GM12874 (cell line): Measurements from ENCODE around the gene CORO2A.

Experiments used
- TF ChIP-seq, protein P1 (sequence below): IDR thresholded peaks from 2 replicates; pipeline ENCODE4 v1.5.1; 2011; ENCODE audit warnings: low read depth, mild to moderate bottlenecking, control low read depth, low read length, moderate library complexity; ENCODE audit not compliant: insufficient read depth

The CORO2A gene

DNA sequence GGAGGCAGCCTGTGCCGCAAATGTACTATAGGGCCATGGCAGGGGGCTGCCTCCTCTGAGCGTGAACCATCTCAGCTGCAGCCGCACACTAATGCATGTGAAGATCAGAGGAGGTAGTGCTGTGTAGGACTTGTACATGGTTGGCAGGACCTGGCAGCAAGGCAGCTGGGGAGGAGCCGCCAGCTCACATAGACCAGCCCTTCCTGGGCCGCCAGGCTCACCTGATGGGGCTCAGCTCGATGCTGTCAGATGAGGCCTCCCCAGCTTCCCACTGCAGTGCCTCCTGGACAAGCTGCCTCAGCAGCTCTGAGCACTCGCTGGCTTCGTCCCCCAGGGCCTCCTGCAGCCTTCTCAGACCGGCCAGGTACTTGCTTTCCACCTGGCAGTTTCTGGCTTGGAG, 18.0 kb upstream of the CORO2A start:
- TF ChIP-seq, protein P1, sequence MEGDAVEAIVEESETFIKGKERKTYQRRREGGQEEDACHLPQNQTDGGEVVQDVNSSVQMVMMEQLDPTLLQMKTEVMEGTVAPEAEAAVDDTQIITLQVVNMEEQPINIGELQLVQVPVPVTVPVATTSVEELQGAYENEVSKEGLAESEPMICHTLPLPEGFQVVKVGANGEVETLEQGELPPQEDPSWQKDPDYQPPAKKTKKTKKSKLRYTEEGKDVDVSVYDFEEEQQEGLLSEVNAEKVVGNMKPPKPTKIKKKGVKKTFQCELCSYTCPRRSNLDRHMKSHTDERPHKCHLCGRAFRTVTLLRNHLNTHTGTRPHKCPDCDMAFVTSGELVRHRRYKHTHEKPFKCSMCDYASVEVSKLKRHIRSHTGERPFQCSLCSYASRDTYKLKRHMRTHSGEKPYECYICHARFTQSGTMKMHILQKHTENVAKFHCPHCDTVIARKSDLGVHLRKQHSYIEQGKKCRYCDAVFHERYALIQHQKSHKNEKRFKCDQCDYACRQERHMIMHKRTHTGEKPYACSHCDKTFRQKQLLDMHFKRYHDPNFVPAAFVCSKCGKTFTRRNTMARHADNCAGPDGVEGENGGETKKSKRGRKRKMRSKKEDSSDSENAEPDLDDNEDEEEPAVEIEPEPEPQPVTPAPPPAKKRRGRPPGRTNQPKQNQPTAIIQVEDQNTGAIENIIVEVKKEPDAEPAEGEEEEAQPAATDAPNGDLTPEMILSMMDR, result no peak

DNA sequence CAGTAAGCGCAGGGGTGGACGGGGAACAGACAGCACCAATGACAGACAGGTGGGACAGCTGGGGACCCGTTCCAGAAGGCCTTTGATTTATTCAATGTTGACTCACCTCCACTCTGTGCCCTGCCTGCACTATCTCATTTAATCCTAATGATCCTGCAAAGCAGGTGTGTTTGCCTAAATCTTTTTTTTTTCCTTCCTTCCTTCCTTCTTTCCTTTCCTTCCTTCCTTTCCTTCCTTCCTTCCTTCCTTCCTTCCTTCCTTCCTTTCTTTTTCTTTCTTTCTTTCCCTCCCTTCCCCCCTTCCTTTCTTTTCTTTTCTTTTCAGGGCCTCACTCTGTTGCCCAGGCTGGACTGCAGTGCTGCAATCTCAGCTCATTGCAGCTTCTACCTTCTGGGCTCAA, 17.1 kb upstream of the CORO2A start:
- TF ChIP-seq, protein P1, result no peak

DNA sequence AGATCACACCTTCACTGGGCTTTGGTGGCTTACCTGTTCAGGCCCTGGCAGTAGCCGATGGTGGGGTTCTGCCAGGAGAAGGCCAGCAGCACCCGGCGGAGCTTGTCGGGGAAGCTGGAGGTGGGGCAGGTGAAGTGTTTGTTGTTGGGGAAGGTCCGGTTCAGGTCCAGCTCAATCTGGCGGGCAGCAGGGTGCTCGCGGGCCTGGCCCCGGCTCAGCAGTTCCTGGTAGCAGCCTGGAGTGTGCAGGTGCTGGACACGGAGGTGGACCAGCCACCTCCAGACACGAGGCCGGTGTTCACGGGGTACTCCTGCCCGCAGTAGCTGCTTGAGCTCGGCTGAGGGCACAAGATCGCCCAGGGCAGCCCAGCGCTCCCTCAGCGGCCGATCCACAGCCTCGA, 16.2 kb upstream of the CORO2A start:
- TF ChIP-seq, protein P1, result no peak

DNA sequence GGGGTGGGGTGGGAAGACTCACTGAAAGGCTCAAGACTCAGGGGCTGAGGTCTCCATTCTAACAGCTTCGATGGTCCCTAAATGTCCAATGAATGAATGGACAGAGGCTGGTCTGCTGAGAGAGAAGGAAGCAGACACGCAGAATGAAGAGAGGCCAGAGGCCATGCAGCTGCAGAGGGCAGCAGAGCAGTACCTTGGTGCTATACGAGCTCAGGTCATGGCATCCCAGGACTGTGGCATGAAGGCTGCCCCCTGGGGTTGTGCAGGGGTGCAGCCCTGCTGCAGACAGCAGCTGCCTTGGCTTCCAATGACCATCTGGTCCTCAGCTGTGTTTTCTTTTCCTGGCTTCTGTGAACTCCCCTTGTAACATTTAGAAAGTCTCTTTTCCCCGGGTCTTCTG, 15.2 kb upstream of the CORO2A start:
- TF ChIP-seq, protein P1, result no peak

DNA sequence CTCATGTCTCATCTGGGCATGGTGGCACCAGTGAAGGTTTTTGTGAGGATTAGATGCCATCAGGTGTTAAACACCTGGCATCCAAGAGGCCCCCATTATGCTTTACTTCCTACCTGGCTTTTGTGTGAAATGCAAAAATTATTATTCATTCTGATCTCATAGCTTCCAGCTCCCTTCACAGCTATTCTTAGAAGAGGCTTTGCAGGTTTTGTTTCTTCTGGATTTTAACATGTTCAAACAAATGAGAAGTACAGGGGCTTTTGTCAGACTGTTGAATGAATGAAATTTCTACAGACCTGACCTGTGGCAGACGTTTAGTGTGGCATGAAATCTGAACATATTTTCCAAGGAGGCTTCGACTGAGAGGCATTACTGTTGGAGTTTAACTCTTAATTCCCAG, 14.3 kb upstream of the CORO2A start:
- TF ChIP-seq, protein P1, result no peak

DNA sequence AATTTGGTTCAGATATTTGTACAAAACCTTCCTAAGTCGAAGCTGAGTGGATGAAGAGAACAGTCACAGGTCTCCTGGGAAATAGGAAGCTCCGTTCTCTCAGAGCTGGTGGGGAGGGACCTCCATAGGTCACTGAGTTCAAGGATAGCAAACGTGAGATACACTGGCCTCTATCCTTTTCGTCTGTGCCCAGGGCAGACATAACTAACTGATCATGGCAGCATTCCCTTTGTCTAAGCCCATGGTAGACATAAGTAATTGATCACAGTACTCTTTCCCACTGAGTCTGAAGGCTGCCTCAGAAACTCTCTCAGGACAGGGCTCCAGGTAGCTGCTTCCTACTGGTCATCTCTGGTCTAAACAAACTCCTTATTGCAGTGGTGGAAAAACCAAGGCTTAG, 12.3 kb upstream of the CORO2A start:
- TF ChIP-seq, protein P1, result no peak

DNA sequence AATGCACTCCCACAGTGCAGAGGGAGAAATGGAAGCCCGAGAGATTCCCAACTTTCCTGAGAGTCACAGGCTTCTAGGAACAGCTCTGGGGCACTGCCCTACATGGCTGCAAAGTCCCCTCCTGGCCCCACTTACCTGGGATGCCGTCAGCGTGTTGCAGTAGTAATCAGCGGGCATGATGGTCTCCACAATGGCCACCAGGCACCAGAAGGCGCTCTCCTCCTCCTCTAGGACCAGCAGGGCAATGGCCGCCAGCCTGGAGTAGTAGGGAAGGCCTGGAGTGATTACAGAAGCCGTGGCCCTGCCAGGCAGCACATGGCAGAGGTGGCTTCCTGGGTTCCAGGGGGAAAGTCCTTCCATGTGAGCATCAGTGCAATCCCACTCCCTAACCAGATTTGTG, 10.7 kb upstream of the CORO2A start:
- TF ChIP-seq, protein P1, result no peak

DNA sequence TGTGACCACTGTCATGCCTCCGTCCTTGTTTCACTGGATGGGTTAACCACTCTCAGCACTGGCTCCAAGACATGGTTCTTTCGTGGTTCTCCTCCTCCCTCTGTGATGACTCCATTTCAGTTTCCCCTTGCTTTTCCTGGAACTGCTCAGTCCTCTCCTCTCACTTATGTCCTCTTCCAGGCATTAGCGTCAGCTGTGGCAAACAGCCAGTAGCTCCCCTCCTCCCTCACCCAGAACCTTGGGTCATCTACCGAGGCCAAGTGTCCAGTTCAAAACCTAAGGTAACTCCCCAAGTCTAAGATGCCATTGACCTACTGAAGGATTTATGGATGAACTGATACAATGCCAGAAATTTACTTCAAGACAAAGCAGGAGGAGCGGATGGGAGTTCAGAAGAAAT, 9.8 kb upstream of the CORO2A start:
- TF ChIP-seq, protein P1, result no peak
